H9 (cell line): ENCODE data around the gene SPESP1. TPM values are rescaled to one million over a fixed set of nuclear protein-coding genes. Genes with fewer than 3 reads are reported as not detected.

Source experiments
- DNase-seq: peaks from one replicate; pipeline ENCODE4 v3.0.0-alpha.2; 2017
- H2AFZ ChIP-seq: one replicate; pipeline ENCODE4 v1.6.1; 2013; ENCODE audit warnings: mild to moderate bottlenecking, low read length, control low read depth, moderate library complexity
- H2AK5ac ChIP-seq: 2 replicates; pipeline ENCODE4 v1.6.1; 2013; ENCODE audit warnings: low read length, control low read depth, mixed read lengths; ENCODE audit not compliant: insufficient read length
- H2BK120ac ChIP-seq: one replicate; pipeline ENCODE4 v1.6.1; 2013; ENCODE audit warnings: low read depth, mild to moderate bottlenecking, low read length, control low read depth, inconsistent platforms; ENCODE audit not compliant: poor library complexity, severe bottlenecking
- H2BK12ac ChIP-seq: 2 replicates; pipeline ENCODE4 v1.6.1; 2013; ENCODE audit warnings: low read length, control low read depth, mixed read lengths, low read depth; ENCODE audit not compliant: insufficient read length
- H2BK15ac ChIP-seq: 2 replicates; pipeline ENCODE4 v1.6.1; 2013; ENCODE audit warnings: low read depth, low read length, control low read depth
- H2BK20ac ChIP-seq: one replicate; pipeline ENCODE4 v1.6.1; 2013; ENCODE audit warnings: low read depth, mild to moderate bottlenecking, low read length, control low read depth, inconsistent platforms; ENCODE audit not compliant: poor library complexity, severe bottlenecking
- H2BK5ac ChIP-seq: 2 replicates; pipeline ENCODE4 v1.6.1; 2013; ENCODE audit warnings: low read length, control low read depth, mixed read lengths; ENCODE audit not compliant: insufficient read length
- H3K14ac ChIP-seq: 2 replicates; pipeline ENCODE4 v1.6.1; 2013; ENCODE audit warnings: low read length, control low read depth; ENCODE audit not compliant: insufficient read depth
- H3K18ac ChIP-seq: 2 replicates; pipeline ENCODE4 v1.6.1; 2013; ENCODE audit warnings: low read depth, mild to moderate bottlenecking, mixed read lengths, low read length, control low read depth; ENCODE audit not compliant: insufficient read length
- H3K23ac ChIP-seq: 2 replicates; pipeline ENCODE4 v1.6.1; 2013; ENCODE audit warnings: low read length, control low read depth, mixed read lengths, low read depth; ENCODE audit not compliant: insufficient read length
- H3K23me2 ChIP-seq: 2 replicates; pipeline ENCODE4 v1.6.1; 2013; ENCODE audit warnings: low read depth, mild to moderate bottlenecking, mixed read lengths, low read length, control low read depth; ENCODE audit not compliant: insufficient read length, poor library complexity, severe bottlenecking
- H3K27ac ChIP-seq: 2 replicates; pipeline ENCODE4 v1.5.1; 2013; ENCODE audit warnings: low read length, control low read depth, mixed read lengths, low read depth; ENCODE audit not compliant: insufficient read length
- H3K27me3 ChIP-seq: 2 replicates; pipeline ENCODE4 v1.6.1; 2013; ENCODE audit warnings: low read length, control low read depth, inconsistent platforms; ENCODE audit not compliant: insufficient read depth
- H3K4ac ChIP-seq: 2 replicates; pipeline ENCODE4 v1.6.1; 2013; ENCODE audit warnings: low read depth, mild to moderate bottlenecking, control low read depth, inconsistent platforms, low read length, moderate library complexity
- H3K4me1 ChIP-seq: 2 replicates; pipeline ENCODE4 v1.6.1; 2013; ENCODE audit warnings: low read length, control low read depth, inconsistent platforms; ENCODE audit not compliant: insufficient read depth
- H3K4me2 ChIP-seq: 2 replicates; pipeline ENCODE4 v1.6.1; 2013; ENCODE audit warnings: low read length, control low read depth, mixed read lengths; ENCODE audit not compliant: insufficient read length, insufficient read depth
- H3K56ac ChIP-seq: 2 replicates; pipeline ENCODE4 v1.6.1; 2013; ENCODE audit warnings: low read depth, mild to moderate bottlenecking, mixed read lengths, low read length, control low read depth; ENCODE audit not compliant: insufficient read length
- H3K79me1 ChIP-seq: 2 replicates; pipeline ENCODE4 v1.6.1; 2013; ENCODE audit warnings: low read depth, mild to moderate bottlenecking, moderate library complexity, low read length, control low read depth, inconsistent platforms; ENCODE audit not compliant: insufficient read depth, poor library complexity, severe bottlenecking
- H3K79me2 ChIP-seq: 2 replicates; pipeline ENCODE4 v1.6.1; 2013; ENCODE audit warnings: low read length, control low read depth, inconsistent platforms; ENCODE audit not compliant: insufficient read depth
- H3K9ac ChIP-seq: 2 replicates; pipeline ENCODE4 v1.6.1; 2013; ENCODE audit warnings: low read length, control low read depth, mixed read lengths; ENCODE audit not compliant: insufficient read length; ENCODE audit errors: extremely low read depth
- H3K9me3 ChIP-seq: one replicate; pipeline ENCODE4 v1.6.1; 2013; ENCODE audit warnings: low read depth, low read length, inconsistent platforms; ENCODE audit not compliant: control insufficient read depth
- H3T11ph ChIP-seq: one replicate; pipeline ENCODE4 v1.6.1; 2013; ENCODE audit warnings: mild to moderate bottlenecking, low read length, control low read depth, inconsistent platforms
- H4K20me1 ChIP-seq: one replicate; pipeline ENCODE4 v1.6.1; 2013; ENCODE audit not compliant: control insufficient read depth, insufficient read length, insufficient read depth
- H4K5ac ChIP-seq: 2 replicates; pipeline ENCODE4 v1.6.1; 2013; ENCODE audit warnings: low read depth, mild to moderate bottlenecking, mixed read lengths, low read length, control low read depth; ENCODE audit not compliant: insufficient read length
- H4K8ac ChIP-seq: replicated peaks from 2 replicates; pipeline ENCODE4 v1.6.1; 2013; ENCODE audit warnings: low read length, control low read depth, mixed read lengths, low read depth; ENCODE audit not compliant: insufficient read length
- H4K91ac ChIP-seq: 2 replicates; pipeline ENCODE4 v1.6.1; 2013; ENCODE audit warnings: low read depth, mild to moderate bottlenecking, moderate library complexity, mixed read lengths, low read length, control low read depth; ENCODE audit not compliant: insufficient read length
- H3K27ac Mint-ChIP-seq, 3 experiments: 2 replicates in 2 of 3; 3 replicates in 1 of 3; pipeline ENCODE4 v1.8.0; 2020 to 2021; ENCODE audit warnings: mixed read lengths in 3 of 3, mild to moderate bottlenecking in 1 of 3, moderate library complexity in 1 of 3
- H3K27me3 Mint-ChIP-seq: 2 replicates; pipeline ENCODE4 v1.8.0; 2021; ENCODE audit warnings: low read depth, mild to moderate bottlenecking, moderate library complexity, mixed read lengths
- H3K36me3 Mint-ChIP-seq, 3 experiments: 2 replicates in 2 of 3; 3 replicates in 1 of 3; pipeline ENCODE4 v1.8.0; 2020 to 2021; ENCODE audit warnings: low read depth in 3 of 3, mixed read lengths in 3 of 3; ENCODE audit not compliant: insufficient read depth in 1 of 3
- H3K4me1 Mint-ChIP-seq, 2 experiments: 2 replicates each; pipeline ENCODE4 v1.8.0; 2020; ENCODE audit warnings: mixed read lengths in 2 of 2
- H3K4me3 Mint-ChIP-seq, 2 experiments: 2 replicates in 1 of 2; 3 replicates in 1 of 2; pipeline ENCODE4 v1.8.0; 2020 to 2021; ENCODE audit warnings: mild to moderate bottlenecking in 2 of 2, mixed read lengths in 2 of 2, moderate library complexity in 1 of 2
- H3K9me3 Mint-ChIP-seq, 2 experiments: 2 replicates in 1 of 2; 3 replicates in 1 of 2; pipeline ENCODE4 v1.8.0; 2020; ENCODE audit warnings: mild to moderate bottlenecking in 2 of 2, mixed read lengths in 2 of 2, moderate library complexity in 1 of 2
- CTCF ChIP-seq: fragments of 200-600 bp; sonication (generic); conservative IDR thresholded peaks from 3 replicates; pipeline ENCODE4 v1.8.0; 2021; ENCODE audit warnings: antibody characterized with exemption, mild to moderate bottlenecking
- total RNA-seq: library from RNA; stranded (reverse); gene quantifications from 2 replicates; pipeline ENCODE4 v1.2.1, GENCODE V29; 2021

SPESP1 gene
- total RNA-seq, 1 experiment from 2014 or later, result not detected

GRCh38 chr15:68909601-68910100, 20.7 kb upstream of the SPESP1 start:
- Mint-ChIP-seq H3K27me3 (no peaks in the 10 kb centered on the region; the same call in 1 of the 2 replicates), H3K4me3 (no peak overlapping the region), H3K36me3 (no peaks in the 10 kb centered on the region), H3K4me1 (no peaks in the 10 kb centered on the region), H3K9me3 (no peaks in the 10 kb centered on the region), H3K27ac (no peak overlapping the region)
- Histone ChIP-seq H3K14ac (no peak overlapping the region), H4K91ac (no peak overlapping the region), H4K8ac (no peak overlapping the region), H3K27me3 (no peaks in the 10 kb centered on the region), H3K4ac (no peak overlapping the region), H2BK120ac (no peak overlapping the region), H3K23me2 (no peaks in the 10 kb centered on the region), H3T11ph (no peak overlapping the region), H2BK20ac (no peak overlapping the region), H4K20me1 (no peaks in the 10 kb centered on the region), H2AK5ac (no peak overlapping the region), H3K56ac (no peak overlapping the region), H2BK15ac (no peak overlapping the region), H3K9ac (no peak overlapping the region), H3K18ac (no peak overlapping the region), H4K5ac (no peak overlapping the region), H3K4me2 (no peak overlapping the region), H3K4me1 (no peaks in the 10 kb centered on the region), H2AFZ (no peak overlapping the region), H3K23ac (no peak overlapping the region), H3K9me3 (no peaks in the 10 kb centered on the region), H3K79me1 (no peaks in the 10 kb centered on the region), H2BK12ac (no peak overlapping the region), H2BK5ac (no peak overlapping the region), H3K27ac (no peak overlapping the region), H3K79me2 (no peaks in the 10 kb centered on the region)
- no peak for TF ChIP-seq CTCF
- DNase-seq, result no peak
